Kidney glomerular epithelial cell (primary cell): Measurements from ENCODE around the gene ACKR3.

ENCODE experiments used
- DNase-seq: peaks from one replicate; lab custom pipeline; 2025; lab: John Stamatoyannopoulos, UW

The ACKR3 gene

DNA sequence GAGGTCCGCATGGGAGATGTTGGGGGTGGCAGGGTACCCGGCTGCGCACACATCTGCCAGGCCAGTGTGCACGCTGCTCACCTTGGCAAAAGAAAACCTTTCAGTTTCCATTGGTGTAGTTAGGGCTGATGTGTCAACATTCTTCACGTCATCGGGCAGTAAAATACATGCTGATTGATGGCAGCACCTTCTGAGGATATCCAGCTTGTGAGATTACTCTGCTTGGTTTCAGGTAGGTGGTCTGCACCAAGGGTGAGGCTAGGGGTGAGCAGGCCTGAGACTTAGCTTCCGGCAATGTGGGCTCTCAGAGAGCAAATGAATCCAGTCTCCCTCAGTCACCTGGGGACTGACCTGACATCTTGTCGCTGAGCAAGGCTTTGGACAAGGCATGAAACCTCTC, 19.3 kb upstream of the ACKR3 start:
- DNase-seq, result no peak

DNA sequence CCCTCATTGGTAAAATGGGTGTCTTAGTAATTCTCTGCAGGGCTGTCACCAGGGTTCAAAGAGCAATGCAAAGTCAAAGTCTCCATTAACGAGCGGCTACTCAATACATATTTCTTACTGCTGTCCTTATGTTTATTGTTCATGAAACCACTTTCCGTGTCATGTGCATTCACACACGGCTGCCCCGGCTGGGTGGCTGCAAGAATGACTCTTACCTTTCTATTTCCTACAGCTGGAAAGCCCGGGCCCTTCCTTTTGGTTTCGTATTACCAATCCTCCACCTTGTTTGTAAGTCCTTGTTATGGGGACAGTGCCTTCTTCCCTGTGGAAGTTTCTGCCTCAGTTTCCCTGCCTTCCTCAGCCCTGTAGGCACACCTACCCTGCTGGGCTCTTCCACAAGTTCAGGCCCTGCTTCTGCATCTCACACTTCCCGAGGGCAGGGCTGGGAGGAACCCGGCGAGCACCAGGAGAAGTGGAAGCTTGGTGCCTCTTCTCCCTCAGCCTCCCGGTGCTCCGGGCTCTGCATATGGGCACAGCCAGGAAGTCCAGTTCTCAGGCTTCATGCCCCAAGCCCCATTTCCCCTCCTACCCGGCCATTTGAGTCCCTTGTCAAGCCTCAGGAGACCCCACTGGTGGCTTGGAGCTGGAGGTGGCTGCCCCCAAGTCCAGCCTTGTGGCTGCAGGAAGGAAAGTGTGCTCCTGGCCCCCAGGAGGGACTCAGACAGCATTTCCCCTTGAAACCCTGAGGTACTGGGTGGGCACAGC, 18.7 kb upstream of the ACKR3 start:
- DNase-seq, result no peak

DNA sequence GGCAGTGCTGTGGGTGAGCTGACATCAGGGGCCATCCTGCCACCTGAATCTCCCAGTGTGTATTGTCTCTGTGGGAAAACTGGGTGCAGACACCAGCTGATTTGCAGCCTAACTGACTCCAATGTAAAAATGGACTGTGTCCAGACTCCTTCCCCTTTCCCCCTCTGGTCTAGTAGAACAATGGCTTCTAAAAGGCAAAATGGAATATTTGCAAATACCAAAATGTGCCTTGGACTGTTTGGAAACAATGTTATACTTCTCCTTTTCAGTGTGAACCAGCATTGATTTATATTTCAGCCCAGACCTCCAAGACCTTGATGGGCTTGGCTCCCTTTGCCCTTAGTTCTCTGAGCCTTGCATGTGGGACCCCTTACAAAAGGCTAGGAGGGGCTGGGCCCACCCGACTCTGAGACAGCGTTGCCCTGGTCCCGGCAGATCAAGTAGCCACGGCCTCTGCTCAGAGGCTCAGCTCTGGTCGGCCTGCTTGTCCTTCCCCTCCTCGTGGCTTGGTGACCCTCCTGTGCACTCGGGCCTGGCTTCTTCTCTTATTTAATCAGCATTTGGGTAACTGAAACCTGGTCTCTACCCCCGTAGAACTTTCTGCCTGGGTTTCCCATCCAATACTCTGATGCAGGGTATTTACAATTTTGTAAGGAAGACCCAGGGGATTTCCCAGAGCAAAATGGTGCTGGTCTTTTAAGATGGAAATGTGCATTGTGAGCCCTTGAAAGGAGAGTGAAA, 18.0 kb upstream of the ACKR3 start:
- DNase-seq, result no peak

DNA sequence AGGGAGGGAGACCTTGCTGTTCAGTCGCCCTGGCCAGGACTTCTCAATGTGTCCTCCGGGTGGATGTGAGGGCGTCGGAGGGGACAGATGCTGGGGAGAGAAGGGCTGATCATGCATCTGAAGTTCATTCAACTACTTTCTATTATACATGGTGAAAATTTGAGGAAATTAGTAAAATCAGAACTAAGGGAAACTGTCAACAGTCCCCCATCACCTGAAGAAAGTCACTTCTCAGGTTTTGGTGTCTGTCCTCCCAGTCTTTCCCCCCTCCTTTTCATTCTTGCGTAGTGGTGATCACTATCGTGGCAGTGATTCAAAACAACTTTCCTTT, 17.4 kb upstream of the ACKR3 start:
- no peak for DNase-seq

DNA sequence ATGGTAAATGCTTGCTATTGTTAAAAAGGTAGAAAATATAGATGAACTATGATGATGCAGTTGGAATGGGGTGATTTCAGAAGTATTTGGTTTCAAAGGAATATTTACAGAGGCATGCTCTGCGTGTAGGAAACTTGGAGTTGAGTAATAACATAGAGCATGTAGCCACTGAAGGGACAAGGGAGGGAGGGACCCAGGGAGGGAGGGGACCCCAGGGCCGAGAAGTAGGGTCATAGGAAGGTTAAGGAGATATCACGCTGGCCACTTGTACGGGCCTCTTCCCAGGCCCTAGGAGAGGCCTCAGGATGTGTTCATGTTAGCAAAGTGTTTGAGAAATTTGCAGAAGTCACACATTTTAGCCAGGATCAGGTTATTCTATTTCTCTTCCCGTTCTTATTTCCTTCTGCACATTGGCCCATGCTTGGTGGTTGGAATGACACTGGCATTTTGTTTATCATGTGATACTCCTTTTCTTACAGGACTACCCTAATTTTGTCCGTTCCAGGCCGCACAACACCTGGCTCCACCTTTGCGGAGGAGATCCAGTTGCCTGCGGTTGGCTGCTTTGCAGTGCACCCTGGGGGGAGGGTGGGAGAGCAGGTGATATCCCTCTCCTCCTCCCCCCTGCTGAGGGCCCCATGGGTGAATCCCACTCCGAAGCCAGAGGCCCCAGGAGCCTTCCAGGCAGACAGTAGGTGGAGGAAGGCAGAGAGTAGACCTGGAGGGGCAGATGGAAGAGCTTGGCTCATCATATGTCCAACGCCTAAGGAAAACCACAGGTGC, 16.9 kb upstream of the ACKR3 start:
- DNase-seq, result no peak

DNA sequence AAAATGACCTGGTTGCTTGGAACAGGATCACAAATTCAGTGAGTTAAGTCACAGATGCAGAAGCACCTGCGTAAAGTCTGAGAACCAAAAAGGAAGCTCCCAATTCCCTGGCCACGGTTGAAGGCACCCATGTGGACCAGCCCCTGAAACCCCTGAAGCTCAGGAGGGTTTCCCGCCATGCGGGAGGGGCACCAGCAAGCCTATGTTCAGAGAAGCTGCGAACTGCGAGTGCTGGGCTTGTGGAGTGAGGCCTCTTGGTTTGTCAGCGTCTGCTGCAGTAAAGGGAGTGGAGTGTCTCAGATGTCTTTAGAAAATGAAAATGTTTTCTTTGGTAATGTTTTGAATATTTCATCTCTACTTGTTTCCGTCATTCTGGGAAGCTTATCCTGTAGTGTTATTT, 16.1 kb upstream of the ACKR3 start:
- DNase-seq, result no peak

DNA sequence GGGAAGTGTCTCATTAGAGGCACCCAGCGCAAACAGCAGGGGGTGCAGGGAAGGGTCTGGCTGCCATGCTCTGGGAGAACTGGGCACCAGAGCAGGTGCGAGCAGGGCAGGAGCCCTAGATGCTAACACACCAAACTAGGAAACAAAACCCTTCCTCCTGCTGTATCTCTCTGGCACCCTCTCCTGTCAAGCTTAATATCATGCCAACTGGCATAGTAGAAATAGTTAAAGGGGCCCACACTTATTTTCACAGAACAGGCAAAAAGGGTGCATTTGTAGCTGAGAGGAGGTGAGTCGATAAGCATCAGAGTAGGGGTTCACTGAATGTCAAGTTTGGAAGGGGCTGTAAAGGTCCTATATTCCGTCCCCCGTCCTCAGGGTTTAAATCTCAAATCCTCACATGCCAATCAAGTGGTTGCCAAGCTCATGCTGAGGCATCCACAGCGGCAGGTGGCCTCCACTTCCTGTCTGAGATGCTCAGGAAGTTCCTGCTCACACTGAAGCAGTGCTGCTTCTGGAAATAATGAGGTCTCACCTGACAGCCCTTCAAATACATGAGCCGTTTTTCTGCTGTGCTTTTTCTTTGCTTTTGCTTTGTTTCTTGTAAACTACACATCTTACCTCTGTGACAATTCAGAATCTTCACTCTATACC, 14.9 kb upstream of the ACKR3 start:
- DNase-seq, result no peak

DNA sequence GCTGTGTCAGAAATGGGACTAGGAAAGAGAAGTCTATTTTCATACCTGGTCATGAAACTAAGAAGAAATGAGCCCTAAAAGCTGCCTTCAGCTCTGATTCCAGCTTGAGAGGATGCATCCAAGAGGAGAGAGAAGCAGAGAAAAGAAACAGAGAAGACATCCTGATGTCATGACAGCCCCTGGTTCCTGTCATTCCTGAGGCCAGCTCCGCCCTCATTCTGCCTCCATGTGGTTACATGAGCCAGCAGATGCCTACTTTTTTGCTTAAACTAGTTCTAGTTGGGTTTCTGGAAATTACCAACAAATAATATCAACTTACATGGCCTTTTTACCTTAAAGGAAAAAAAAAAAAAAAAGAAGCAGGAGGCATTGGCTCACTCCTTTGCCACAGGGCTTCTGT, 14.1 kb upstream of the ACKR3 start:
- DNase-seq, result no peak

DNA sequence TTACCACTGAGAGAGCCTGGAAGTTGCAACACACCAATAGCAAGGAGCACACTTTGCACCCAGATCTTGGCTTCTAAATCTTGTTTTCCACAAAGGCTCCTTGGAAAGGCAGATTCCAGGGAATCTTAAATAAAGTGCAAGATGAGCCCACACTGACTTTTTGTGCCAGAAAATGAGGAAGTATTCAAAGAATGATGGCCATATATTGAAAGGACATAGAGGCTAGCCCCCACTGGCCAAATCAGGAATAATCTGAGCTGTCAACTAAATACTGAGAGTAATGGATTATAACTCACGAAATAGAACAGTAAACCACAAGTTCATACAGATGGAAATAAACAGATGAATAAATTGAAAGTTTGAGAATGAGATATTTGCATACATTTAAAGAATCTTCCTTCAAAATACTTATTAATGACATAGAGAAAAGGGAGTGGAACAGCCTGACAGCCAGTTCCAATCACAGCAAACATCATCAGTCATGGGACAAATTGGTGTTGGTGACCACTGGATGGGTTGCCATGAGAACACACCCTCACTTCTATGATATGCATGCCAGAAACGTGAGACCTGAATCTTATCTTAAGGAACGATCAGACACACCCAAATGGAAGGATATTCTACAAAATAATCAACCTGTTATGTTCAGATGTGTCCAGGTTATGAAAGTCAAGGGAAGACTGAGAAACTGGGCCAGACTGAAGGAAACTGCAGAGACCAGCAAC, 12.2 kb upstream of the ACKR3 start:
- DNase-seq, result no peak

DNA sequence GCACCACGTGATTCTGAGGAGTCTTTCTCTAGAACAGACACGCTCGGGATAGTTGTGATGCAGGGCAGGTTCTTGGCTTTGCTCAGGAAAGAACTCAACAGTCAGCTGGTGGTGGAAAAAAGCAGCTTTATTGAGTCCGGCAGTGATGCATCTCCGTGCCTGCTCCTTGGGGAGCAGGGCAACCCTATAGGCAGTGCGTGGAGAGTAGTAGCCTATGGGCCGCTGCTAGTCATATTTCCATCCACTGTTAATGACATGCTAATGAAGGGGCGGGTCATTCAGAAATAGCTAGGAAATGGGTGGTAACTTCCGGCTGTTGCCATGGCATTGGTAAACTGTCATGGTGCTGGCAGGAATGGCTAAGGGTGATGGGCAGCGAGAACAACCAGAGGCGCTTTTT, 11.6 kb upstream of the ACKR3 start:
- DNase-seq, result no peak

DNA sequence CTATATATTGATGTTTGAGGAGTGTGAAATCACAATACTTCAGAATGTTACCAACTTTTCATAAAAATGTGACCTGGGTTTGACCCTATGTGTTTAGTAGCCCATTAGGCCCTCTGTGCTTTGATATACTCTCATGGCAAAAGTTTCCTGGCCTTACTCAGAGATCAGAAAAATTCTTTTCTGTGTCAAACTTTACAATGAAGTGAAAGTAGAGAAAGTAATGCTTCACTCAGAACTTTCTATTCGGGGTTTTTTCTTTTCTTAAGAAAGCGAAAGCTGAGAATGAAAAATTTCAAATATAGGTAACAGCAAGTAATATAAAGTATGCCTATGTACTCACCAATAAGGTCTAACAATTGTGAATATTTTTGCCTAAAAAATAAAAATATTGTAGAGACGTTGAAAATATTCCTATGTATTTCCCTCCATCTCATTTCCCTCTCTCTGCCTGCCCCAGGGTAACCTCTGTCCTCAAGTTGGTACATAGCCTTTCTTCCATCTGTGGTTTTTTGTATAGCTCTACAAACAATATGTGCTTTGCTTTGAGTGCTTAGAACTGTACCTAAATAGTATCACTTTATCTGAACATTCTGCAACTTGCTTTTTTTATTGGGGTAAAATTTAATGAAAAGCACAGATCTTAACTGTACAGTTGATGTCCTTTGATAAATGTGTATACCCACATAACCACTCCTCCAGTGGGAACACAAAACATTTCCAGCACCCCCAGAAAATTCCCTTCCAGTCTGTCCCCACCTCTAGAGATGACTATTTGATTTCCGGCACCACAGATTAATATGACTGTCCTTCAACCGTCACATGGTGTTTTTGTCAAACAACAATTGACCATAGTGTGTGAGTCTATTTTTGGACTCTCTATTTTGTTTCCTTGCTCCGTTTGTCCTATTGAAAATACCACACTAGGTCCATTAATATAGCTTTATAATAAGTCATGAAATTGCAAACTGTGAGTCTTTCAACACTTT, 10.3 kb upstream of the ACKR3 start:
- no peak for DNase-seq

DNA sequence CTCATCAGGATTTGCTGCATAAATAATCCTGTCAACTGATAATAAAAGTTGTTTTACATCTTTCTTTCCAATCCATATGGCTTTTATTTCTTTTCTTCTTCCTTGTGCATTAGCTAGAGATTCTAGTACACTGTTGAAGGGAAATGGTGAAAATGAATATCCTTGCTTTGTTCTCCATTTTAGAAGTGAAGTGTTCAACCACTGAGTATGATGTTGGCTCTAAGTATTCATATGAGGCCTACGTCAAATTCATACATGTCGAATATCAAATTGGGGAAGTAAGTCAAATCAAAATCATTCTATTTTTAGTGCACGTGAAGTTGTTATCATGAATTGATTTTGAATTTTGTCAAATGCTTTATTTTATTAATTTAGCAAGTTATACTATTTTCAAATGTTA, 7.8 kb upstream of the ACKR3 start:
- DNase-seq, result no peak

DNA sequence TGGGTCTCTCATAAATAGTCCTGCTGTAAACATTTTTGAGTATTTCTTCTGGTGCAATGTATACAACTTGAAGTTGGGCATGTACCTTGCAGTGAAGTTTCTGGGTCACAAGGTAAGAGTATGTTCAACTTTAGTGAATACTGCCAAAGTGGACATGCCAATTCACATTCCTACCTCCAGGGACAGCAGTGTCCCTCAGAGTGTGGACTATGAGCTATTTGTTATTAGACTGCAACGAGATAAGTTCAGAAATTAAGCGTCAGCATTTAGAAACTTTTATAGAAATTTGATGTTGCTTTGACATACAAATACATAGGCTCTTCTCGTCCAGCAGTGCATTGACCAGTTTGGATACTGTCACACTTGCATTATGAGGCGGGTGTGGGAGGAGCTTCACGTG, 7.2 kb upstream of the ACKR3 start:
- DNase-seq, result peak; percentile 12

DNA sequence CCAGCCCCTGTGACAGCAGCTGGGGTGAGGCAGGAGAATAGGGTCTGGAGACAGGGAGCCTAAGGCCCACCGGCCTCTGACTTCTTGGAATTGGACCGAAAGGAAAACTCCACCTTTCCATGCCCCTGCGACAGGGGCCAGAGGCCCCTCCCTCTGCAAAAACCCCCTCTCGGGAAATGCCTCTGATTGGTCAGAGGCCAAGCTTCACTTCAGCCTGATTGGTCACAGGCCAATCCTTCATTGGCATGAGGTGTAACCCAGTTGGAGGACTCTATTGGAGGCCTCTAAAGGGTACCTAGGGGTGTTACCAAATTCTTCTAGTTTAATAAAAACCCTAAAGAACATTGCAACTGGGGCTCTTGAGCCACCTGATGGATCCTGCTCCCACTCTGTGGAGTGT, 5.7 kb upstream of the ACKR3 start:
- no peak for DNase-seq

DNA sequence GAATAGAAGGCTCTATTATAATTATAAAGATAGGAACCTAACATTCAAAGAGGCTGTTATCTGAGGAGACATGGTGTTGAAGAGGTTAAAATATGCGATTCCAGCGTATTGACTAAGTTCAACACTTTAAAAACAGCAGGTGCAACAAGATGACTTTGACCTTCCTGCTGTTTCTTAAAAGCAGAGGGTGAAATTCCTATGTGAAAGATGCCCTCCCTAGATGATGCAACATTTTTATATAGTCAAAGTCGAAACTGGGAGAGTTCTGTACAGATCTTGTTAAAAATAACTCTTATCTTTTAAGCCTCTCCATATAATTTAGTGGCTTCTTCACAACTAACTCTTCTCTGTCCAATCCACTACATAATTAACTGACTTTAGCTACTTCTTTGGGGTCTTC, 4.4 kb upstream of the ACKR3 start:
- no peak for DNase-seq

DNA sequence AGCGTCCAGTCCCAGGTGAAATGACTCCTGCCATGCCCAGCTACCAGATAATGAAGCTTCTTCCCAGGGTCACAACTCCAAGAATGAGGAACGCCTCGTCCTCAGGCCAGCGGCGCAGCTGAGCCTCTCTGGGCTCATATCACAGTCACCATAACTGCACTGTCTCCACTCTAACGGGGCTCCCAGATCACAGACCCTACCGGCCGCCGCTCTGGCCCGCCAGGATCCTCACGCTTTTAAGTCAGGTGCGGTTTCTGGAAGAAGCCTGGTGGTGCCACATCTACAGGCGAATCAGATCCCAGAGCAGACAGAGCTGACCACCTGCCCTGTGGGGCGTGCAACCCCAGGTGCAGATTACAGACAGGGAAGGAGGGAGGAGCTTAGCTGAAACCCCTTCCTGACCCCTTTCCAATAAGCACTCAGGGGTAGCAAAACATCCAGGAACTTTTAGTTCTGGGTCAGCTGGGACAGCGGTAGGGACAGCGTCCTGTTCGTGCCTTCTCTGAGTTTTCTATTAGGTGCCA, 3.7 kb upstream of the ACKR3 start:
- DNase-seq, result no peak

DNA sequence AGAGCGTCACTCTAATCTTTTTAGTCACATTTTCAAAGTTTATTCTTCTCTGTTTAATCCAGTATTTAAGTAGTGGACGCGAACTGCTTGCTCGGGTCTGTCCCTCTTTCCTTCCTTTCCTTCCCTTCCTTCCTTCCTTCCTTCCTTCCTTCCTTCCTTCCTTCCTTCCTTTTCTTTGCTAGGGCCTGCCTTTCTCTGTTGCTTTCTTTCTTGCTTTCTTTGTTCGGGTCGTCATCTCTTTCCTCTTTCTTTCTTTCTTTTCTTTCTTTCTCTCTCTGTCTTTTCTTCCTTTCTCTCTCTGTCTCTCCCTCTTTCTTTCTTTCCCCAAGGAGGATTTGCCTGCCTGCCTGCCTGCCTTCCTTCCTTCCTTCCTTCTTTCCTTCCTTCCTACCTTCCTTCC, 3.0 kb upstream of the ACKR3 start:
- no peak for DNase-seq

DNA sequence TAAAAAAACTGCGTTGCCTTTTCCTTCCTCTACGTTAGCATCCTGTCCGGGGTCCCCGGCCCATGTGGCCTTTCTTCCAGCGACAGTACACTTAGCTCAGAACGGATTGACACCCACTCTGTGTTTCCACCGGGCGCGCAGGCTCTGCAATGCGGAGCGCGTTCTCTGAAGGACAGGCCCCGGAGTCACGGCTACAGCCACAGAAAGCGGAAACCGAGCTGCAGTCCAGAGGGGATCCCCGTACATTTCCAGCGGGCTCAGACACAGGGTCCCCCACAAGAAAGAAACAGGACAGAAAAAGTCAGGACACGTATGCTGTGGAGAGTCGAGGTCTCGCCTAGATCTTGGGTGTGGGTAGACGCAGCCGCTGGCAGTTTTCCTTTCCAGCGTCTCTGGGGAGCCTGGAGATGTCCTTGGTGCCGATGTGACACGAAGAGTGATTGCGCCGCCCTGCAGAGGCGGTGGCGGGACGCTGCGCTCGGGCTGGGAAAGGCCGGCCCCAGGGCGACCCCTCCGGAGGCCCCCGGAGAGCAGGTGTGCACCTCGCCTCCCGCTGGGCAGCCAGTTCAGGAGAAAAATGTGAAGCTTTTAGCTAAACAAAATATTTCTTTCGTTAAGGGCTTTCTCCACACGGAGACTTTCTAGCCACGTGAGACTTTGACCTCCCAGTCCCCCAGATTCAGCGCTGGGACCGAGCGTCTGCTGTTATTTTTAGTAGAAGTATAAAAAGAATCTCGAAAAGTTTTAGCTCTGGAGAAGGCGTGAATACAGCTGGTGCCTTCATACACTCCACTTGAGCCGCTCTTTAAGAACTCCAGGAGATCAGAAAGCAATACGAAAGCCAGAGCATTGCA, 1.3 kb upstream of the ACKR3 start:
- no peak for DNase-seq

DNA sequence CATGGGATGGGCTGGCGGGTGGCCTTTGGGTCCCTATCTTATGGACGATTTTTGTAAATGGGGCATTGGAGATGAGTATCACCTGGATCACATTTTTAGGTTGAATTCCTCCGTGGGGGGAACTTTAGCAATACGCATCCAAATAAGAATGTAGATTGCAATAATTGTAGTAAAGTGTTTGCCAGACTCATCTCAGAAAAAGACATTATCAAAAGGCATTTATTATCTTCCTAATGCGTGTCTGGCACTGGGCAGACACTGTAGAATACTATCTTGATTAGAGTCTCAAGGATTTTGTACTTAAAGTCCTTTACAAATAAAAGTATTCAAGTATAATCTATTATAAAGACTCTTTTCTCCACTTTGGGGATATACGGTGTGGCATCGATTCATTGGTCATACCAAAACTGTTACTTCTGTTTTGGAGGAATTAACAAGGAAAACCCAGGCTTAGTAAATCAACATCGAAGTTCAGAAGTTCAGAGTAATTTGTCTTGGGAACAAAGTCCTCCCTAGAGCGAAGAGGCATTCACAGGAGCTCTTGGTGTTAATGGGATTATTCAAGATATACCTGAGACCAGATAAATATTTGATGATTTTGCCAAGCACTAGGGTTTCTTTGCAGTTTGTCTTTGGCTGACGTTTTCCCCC, 578 bp upstream of the ACKR3 start:
- DNase-seq, result no peak
